ENCODE measurements around the gene RUNX2.

DNA sequence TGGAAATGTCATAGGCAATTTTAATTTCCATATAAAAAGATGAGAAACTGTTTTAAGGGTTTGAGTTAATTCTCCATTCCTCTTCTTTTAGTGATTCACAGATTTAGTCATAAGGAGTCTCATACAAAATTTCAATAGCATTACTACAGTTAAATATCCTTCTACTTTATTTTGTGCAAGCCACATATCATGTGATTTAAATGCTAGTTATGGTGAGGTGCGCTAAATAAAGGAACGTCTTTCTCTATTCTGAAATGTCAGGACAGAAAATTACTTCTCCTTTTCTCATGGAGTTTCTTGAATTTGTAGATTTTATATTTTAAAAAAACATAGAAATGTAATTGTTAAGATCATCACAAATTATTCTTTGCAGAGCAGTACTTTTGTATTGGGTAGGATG, 99.6 kb downstream of the RUNX2 start:
- TF ChIP-seq, protein P1, sequence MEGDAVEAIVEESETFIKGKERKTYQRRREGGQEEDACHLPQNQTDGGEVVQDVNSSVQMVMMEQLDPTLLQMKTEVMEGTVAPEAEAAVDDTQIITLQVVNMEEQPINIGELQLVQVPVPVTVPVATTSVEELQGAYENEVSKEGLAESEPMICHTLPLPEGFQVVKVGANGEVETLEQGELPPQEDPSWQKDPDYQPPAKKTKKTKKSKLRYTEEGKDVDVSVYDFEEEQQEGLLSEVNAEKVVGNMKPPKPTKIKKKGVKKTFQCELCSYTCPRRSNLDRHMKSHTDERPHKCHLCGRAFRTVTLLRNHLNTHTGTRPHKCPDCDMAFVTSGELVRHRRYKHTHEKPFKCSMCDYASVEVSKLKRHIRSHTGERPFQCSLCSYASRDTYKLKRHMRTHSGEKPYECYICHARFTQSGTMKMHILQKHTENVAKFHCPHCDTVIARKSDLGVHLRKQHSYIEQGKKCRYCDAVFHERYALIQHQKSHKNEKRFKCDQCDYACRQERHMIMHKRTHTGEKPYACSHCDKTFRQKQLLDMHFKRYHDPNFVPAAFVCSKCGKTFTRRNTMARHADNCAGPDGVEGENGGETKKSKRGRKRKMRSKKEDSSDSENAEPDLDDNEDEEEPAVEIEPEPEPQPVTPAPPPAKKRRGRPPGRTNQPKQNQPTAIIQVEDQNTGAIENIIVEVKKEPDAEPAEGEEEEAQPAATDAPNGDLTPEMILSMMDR (IDR thresholded peaks at IDR 0.05), result no peak
- TF ChIP-seq POLR2A (IDR thresholded peaks at IDR 0.05) (no peak), POLR2AphosphoS5 (IDR thresholded peaks at IDR 0.05) (no peak)
